Spleen (tissue), 7 donors: ENCODE measurements around the gene CCDC88B.

Source experiments
- CTCF ChIP-seq, 11 experiments: fragments of 200-600 bp in 7 of 11; fragments of 450-650 bp in 4 of 11; sonication (generic) in 4 of 11; IDR thresholded peaks in 8 of 11; conservative IDR thresholded peaks in 3 of 11; 1 replicate in 7 of 11; 2 replicates in 4 of 11; pipeline versions ENCODE4 v1.4.0 to v1.8.0; 2016 to 2021; ENCODE audit warnings: antibody characterized with exemption in 11 of 11, inconsistent platforms in 4 of 11, mild to moderate bottlenecking in 1 of 11
- POLR2A ChIP-seq, 3 donors: fragments of 450-650 bp; IDR thresholded peaks; one replicate each; pipeline ENCODE4 v1.5.1; 2017; ENCODE audit warnings: antibody characterized with exemption in 3 of 3, mild to moderate bottlenecking in 1 of 3
- donor health status: DM: no; HTN: no; CAD: no; lungs with moderate emphysema.
- donor health status: DM: no; HTN: no; CAD: no.
- donor health status: DM: no; HTN: no; CAD: no.

GRCh38 chr11:64359712-64360445, 19.9 kb downstream of the CCDC88B start:
- TF ChIP-seq POLR2A (IDR thresholded peaks at IDR 0.05) (no peak), CTCF (IDR thresholded peaks at IDR 0.05 in 8 of 11, conservative IDR thresholded peaks at IDR 0.05 in 3 of 11) (peak in 2 of 11 experiments; percentile 17 to 21)
